LNCAP (cell line): ENCODE measurements around the gene RPS14.

Experiments
- CTCF ChIP-seq: fragments of 450-650 bp; IDR thresholded peaks from 2 replicates; pipeline ENCODE4 v1.5.1; 2017; ENCODE audit warnings: mild to moderate bottlenecking

The RPS14 gene

GRCh38 chr5:150411245-150411979 lies 38.1 kb downstream of the RPS14 start:
- TF ChIP-seq CTCF, result no peak

GRCh38 chr5:150410524-150411244 lies 38.9 kb downstream of the RPS14 start:
- no peak for TF ChIP-seq CTCF

- no peak for TF ChIP-seq CTCF
Measured at GRCh38 chr5:150409638-150410523, 39.7 kb downstream of the RPS14 start.

GRCh38 chr5:150408231-150408943 lies 41.2 kb downstream of the RPS14 start:
- TF ChIP-seq CTCF, result no peak

- TF ChIP-seq CTCF, result no peak
Measured at GRCh38 chr5:150407096-150407720, 42.3 kb downstream of the RPS14 start.

- no peak for TF ChIP-seq CTCF
Measured at GRCh38 chr5:150406723-150407095, 42.8 kb downstream of the RPS14 start.
